Mucosa of gallbladder (tissue), 1 donor: ENCODE data around the gene AQP11. TPM values are rescaled to one million over a fixed set of nuclear protein-coding genes. Genes with fewer than 3 reads are reported as not detected.

Experiments used
- DNase-seq: peaks from one replicate; pipeline ENCODE4 v3.0.0-alpha.2; 2020; ENCODE audit warnings: low spot score
- total RNA-seq: library from RNA; stranded (reverse); gene quantifications from one replicate; pipeline ENCODE4 v1.2.1, GENCODE V29; 2021
- donor health status: DM: no; HTN: no; CAD: no.

Gene AQP11
- total RNA-seq, 1 donor from 2014 or later = 5.5 TPM

DNA sequence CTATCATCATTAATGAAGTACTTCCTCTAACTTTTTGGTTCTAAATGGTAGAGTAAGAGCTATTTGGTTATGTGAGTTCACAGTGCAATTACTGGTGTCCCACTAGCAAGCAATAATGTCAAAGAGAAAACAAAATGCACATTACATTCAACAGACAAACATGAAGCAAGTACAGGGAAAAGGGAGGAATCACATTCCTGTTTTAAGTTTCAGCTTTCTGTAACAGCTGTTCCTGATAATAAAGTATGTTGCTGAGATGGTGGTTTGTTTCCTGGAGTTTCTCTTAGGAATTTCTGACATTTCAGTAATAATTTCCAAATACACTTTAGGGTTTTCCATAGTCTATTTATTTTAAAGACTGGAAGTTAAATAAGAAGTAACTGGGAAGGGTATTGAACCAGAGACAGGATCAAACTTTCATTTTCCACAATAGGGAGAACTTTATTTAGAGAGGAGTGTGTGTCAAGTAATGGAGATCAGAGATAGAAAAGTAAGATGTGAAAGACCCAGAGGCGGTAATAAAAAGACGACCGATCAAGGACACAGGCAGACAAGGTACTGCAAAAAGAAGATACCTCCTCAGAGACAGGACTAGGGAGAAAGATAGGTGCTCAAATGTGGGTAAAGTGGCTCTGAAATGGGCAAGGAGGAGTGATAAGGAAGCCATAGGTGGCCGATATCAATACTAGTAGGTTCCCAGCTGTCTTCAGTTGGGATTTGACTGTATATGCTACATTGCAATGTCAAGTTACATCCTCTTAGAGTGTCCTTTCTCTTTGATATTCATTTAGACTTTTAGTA, 68.7 kb downstream of the AQP11 start:
- DNase-seq = no peak

Other genes starting within 250 kb of the AQP11 start
- gene PAK1, start 115.9 kb upstream of the AQP11 start, total RNA-seq = 114 TPM
- 75.2 TPM for gene CLNS1A, start 47.8 kb downstream of the AQP11 start, total RNA-seq
- gene RSF1, start 230.8 kb downstream of the AQP11 start, total RNA-seq = 62.5 TPM
- gene AAMDC, start 231.2 kb downstream of the AQP11 start, total RNA-seq = 23.3 TPM